Mammary epithelial cell (primary cell): ENCODE data around the gene CST5.

Source experiments
- EZH2 ChIP-seq: IDR thresholded peaks from 2 replicates; pipeline ENCODE4 v1.6.1; 2012; ENCODE audit warnings: low read length, inconsistent platforms, borderline replicate concordance
- TF ChIP-seq, protein P1 (sequence below), 2 donors: IDR thresholded peaks in 1 of 2; conservative IDR thresholded peaks in 1 of 2; 2 replicates each; pipeline ENCODE4 v1.5.1; 2011 to 2012; ENCODE audit warnings: inconsistent platforms in 2 of 2, low read length in 2 of 2, mild to moderate bottlenecking in 2 of 2, control low read depth in 1 of 2, low read depth in 1 of 2; ENCODE audit not compliant: insufficient read depth in 1 of 2; ENCODE audit errors: extremely low read depth in 1 of 2

DNA sequence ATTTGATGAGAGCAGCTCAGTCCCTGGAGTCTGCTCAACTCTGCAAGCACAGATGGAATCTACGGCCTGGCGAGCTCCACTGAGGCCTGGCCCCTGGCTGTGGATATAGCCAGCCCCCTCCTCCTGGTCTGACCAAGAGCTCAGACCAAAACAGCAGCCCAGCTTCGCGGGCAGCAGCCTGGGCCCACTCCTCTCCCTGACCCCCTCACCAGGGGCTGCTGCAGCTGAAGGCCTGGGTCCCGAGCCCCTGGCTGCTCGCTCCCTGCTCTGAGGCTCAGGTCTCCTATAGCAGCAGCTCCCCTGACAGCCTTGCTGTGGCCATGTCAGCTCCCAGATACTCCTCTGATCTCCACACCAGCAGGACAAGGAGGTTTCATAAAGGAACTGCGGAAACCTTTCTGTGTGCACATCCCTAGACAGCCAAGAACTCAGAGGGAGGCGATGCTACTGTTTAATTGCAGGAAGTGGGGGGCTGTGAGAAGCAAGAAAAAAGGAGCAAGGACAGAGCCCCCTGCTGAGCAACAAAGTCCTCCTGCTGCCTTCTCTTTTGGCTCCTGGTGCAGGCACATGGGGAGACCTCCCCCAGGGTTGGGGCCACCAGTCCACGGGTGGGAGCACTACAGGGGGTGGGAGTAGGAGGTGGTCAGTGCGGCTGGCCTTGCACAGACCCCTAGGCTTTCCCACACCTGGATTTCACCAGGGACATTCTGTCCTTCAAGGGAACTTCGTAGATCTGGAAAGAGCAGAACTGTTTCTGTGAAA, 38.7 kb upstream of the CST5 start:
- TF ChIP-seq, protein P1, sequence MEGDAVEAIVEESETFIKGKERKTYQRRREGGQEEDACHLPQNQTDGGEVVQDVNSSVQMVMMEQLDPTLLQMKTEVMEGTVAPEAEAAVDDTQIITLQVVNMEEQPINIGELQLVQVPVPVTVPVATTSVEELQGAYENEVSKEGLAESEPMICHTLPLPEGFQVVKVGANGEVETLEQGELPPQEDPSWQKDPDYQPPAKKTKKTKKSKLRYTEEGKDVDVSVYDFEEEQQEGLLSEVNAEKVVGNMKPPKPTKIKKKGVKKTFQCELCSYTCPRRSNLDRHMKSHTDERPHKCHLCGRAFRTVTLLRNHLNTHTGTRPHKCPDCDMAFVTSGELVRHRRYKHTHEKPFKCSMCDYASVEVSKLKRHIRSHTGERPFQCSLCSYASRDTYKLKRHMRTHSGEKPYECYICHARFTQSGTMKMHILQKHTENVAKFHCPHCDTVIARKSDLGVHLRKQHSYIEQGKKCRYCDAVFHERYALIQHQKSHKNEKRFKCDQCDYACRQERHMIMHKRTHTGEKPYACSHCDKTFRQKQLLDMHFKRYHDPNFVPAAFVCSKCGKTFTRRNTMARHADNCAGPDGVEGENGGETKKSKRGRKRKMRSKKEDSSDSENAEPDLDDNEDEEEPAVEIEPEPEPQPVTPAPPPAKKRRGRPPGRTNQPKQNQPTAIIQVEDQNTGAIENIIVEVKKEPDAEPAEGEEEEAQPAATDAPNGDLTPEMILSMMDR (conservative IDR thresholded peaks at IDR 0.05 in 1 of 2, IDR thresholded peaks at IDR 0.05 in 1 of 2; ENCODE audit: extremely low read depth in 1 of 2, insufficient read depth in 1 of 2, low read depth in 1 of 2, low read length in 2 of 2), result no peak
- TF ChIP-seq EZH2, result no peak
